Activated gamma-delta T cell treated with anti-CD3 and anti-CD28 coated beads, Interleukin-2, amount 50 U/mL, for 16 hours (primary cell): ENCODE measurements around the gene MATK.

Experiments used
- DNase-seq: peaks from one replicate; pipeline ENCODE4 v3.0.0-alpha.2; 2020; ENCODE audit warnings: low read depth

The MATK gene, protein sequence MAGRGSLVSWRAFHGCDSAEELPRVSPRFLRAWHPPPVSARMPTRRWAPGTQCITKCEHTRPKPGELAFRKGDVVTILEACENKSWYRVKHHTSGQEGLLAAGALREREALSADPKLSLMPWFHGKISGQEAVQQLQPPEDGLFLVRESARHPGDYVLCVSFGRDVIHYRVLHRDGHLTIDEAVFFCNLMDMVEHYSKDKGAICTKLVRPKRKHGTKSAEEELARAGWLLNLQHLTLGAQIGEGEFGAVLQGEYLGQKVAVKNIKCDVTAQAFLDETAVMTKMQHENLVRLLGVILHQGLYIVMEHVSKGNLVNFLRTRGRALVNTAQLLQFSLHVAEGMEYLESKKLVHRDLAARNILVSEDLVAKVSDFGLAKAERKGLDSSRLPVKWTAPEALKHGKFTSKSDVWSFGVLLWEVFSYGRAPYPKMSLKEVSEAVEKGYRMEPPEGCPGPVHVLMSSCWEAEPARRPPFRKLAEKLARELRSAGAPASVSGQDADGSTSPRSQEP

GRCh38 chr19:3785938-3786824 lies at the start of gene MATK:
Gene MATK, minus strand, starts transcription at chr19:3786381. Its CDS starts 1,246 bp downstream, at chr19:3785135.
- DNase-seq, result no peak

DNA sequence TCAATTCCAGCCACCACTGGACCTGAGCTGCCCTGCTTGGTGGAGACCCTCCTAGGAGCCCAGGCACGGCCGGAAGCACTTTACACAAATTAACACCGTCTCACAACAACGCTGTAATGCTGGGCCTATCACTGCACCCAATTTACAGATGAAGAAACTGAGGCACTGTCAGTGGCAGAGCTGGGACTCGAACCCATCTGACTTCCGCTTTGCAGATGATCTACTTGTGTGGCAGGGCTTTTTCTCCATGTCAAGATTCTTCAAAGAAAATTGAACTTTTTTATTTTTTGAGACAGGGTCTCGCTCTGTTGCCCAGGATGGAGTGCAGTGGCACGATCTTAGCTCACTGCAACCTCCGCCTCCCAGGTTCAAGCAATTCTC lies 48.9 kb upstream of the MATK start:
- no peak for DNase-seq

- DNase-seq, result no peak
Measured at GRCh38 chr19:3834349-3835054, 48.3 kb upstream of the MATK start.

DNA sequence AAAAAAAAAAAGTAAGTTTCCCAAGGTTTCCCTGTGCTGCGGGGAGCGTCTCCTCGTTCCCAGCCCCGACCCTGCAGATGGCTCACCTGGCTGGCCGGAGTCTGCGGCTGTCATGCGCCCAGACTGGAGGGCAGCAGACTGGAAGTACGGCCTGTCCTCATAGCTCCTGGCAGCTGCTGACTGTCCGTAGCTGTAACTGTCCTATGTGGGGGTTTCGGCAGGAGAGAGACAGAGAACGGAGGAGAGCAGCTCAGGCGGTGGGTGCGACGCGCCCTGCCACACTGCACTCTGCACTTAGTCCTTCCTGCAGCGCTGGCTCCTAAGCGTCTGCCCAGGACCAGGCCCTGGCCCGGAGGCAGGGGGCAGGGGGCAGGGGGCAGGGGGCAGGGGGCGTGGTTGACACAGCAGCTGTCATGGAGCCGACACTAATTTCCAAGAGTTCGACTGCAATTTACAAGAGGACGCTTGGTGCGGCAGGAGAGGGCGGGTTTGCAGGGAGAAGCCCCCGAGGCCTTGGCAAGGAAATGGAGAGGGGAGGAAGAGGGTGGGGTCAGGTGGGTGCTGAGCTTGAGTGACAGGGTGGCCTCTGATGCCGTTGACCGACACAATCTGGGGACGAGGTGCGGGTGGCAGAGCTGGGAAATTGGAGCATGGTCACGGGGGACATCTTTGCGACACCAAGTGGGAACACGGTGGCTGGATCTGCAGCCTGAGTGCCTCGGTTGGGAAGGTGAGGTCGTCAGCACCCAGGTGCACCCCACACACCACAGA lies 47.6 kb upstream of the MATK start:
- DNase-seq, result no peak

- DNase-seq, result no peak
Measured at GRCh38 chr19:3832001-3832400, 45.8 kb upstream of the MATK start.

- DNase-seq, result no peak
Measured at GRCh38 chr19:3831601-3832000, 45.4 kb upstream of the MATK start.

GRCh38 chr19:3830621-3831589 lies 44.7 kb upstream of the MATK start:
- DNase-seq, result no peak

DNA sequence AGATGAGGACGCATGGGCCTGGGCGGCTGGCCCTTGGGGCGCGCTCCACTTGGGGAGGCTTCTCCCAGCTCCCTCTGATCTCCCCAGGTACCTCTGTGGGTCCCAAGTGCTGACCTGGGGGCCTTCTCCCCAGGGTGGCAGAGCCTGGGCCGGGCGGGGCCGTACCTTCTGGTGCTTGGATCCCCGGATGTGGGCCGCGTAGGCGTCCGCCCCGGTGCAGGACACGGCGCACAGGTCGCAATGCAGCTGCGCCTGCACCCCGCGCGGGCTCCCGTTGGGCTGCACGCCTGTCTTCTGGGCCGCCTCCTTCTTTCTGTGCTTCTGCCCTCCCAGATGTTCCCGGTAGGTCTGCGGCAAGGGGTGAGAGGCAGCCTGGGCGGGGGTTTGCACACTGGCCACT lies 41.1 kb upstream of the MATK start:
- no peak for DNase-seq

DNA sequence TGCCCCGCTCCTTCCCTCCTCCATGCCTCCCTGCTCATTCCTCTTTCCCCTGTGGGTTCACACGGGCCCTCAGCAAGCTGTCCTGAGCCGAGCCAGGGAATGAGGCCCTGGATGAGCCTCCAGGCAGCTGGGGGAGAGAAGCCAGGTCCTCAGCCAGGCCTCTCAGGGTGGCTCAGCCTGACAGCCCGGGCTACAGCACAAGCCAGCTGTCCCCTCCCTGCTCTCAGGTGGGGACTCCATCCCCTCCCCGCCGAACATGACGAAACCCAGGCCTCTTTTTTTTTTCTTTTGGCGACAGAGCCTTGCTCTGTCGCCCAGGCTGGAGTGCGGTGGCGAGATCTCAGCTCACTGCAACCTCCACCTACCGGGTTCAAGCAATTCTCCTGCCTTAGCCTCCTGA lies 40.0 kb upstream of the MATK start:
- DNase-seq, result no peak

- DNase-seq, result no peak
Measured at GRCh38 chr19:3825286-3825956, 39.2 kb upstream of the MATK start.

GRCh38 chr19:3823350-3823713 lies 37.2 kb upstream of the MATK start:
- no peak for DNase-seq

- no peak for DNase-seq
Measured at GRCh38 chr19:3822683-3823349, 36.6 kb upstream of the MATK start.

DNA sequence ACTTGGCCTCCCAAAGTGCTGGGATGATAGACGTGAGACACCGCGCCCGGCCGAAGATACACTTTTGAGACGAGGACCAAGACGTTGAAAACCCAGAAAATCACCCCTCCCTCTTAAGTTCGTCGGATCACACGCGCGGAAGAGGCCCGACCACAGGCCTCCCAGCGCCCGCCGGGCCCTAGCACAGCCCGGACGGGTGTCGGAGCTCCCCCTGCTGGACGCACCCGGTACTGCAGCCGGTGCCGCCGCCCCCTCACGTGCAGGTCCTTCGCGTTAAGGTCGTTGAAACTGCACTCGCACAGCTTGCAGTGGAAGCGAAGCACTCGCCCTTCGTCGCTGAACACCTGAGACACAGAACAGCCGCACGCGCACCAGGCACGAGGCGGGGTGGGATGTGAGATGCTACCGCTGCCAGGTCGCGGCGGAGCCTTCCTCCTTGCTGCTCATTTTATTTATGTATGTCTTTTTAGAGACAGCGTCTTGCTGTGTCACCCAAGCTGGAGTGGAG lies 35.7 kb upstream of the MATK start:
- DNase-seq, result peak; percentile 88

DNA sequence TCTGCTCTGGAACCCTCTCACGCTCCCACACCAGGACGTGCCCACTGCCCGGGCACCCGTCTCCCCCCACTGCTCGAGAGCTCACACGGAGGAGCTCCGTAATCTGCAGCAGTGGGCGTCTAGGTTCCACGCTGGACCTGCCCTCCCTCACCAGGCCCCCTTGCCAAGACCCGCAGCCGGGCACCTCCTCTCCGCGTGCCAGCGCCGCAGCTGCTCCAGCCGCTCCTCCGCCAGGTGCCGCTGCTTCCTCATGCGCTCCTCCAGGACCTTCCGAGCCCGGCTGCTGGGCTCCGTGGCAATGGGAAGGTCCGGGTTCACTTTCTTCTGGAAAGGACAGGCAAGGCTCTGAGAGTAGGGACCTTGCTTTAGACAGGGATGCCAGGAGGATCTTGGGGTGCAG lies 35.0 kb upstream of the MATK start:
- DNase-seq, result no peak

DNA sequence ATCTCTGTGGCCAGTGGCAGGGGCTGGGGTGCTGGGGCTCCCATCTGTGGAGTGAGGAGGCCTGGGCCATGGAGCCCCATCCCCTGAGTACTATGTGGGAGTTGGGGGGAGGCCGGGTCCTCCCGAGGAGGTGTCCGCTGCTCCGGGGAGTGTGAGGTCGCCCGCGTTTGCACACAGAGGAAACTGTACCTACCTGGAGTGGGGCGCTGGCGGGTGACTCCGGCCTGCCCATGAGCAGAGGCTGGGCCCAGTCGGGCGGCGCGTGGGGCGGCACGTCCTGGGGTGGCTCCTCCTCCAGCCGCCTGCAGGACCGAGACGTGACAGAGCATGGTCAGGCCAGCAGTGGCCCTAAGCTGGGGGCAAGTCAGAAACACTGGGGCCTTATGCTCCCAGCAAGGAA lies 33.8 kb upstream of the MATK start:
- DNase-seq, result no peak

DNA sequence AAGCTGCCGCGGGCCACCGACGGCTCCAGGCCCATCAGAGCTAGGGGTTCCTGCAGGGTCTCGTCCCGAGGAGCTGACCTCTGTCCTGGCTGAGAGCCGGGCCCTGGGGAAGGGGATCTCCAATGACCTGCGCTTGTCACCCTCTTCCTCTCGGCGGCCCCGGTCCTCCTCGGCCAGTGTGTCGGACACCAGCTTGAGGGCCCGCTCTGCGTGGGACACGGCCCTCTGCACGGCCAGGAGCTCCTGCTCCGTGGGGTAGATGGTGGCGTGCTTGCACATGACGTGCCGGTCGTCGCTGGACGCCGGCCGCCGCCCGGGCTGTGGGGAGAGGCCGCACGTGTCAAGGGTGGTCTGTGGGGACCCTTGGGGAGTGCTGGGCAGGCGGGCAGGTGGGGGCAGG lies 32.7 kb upstream of the MATK start:
- DNase-seq, result no peak

DNA sequence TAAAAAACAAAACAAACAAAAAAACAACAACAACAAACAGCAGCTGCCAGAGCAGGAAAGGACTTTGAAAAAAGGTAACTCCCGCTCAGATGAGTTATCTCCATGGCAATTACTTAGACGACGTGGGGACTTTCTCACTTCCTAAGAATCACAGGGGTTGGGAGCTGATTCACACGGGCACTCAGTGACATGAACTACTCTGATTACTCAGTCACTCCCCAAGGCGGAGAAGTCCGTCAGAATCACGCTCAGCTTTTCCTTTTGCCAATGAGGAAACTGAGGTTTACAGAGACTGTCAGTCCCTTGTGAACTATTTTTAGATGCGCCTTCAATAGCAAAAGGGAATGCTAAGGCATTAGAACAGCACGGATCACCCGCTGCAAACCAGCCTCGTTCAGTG lies 32.3 kb upstream of the MATK start:
- DNase-seq, result no peak

- DNase-seq, result no peak
Measured at GRCh38 chr19:3817761-3818160, 31.6 kb upstream of the MATK start.

- no peak for DNase-seq
Measured at GRCh38 chr19:3816566-3817218, 30.5 kb upstream of the MATK start.
